ENCODE data around the gene NEK1. TPM values are rescaled to one million over a fixed set of nuclear protein-coding genes. Genes with fewer than 3 reads are reported as not detected.
"Not testable (repeated sequence)": the region's sequence is repeated elsewhere in the genome, so short reads cannot be mapped to it uniquely, and the experiment has no call there.

NEK1 gene
- total and polyA plus RNA-seq, 2 of the 4 experiments (the other 2 are of a cell fraction) = 3.3 to 3.9 TPM

DNA sequence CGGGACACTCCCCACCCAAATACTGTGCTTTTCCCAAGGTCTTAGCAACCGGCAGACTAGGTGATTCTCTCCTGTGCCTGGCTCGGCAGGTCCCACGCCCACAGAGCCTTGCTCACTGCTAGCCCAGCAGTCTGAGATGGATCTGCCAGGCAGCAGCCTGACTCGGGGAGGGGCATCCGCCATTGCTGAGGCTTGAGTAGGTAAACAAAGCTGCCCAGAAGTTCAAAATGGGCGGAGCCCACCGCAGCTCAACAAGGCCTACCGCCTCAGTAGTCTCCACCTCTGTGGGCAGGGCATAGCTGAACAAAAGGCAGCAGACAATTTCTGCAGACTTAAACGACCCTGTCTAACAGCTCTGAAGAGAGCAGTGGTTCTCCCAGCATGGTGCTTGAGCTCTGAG lies 163.4 kb downstream of the NEK1 start:
- WGBS, 2 experiments (ENCODE audit: extremely low coverage in 2 of 2, insufficient read length in 1 of 2) = 100% methylated on average over 1 of the region's 10 CpGs; no CpG with 5 or more reads in 1 of the 2 experiments
- H3K4me2 ChIP-seq (ENCODE audit: low read depth, low read length); H3K9me1 ChIP-seq (ENCODE audit: insufficient read depth, low read length); H4K91ac ChIP-seq (ENCODE audit: insufficient read depth, low read depth, low read length); H2BK20ac ChIP-seq (ENCODE audit: low read depth, low read length); H4K5ac ChIP-seq (ENCODE audit: low read depth, low read length); H2BK15ac ChIP-seq (ENCODE audit: low read depth, low read length); POLR2A ChIA-PET (ENCODE audit: unreplicated experiment); H3K27me3 ChIP-seq (ENCODE audit: control insufficient read depth, insufficient read depth, low read length); H4K8ac ChIP-seq (ENCODE audit: low read depth in 2 of 2, low read length in 2 of 2); BruUV-seq (replicated peaks); H3K23ac ChIP-seq (ENCODE audit: low read depth, low read length); H3K9ac ChIP-seq (ENCODE audit: low read depth, low read length); H2BK5ac ChIP-seq (ENCODE audit: low read depth, low read length, poor library complexity, severe bottlenecking); H2BK120ac ChIP-seq (ENCODE audit: low read depth, low read length); DNase-seq; in situ Hi-C loops (cut with MboI; ENCODE audit: low sequenced_read_pairs); H3K4me3 ChIP-seq (ENCODE audit: insufficient read depth, low read depth, low read length); H4K20me1 ChIP-seq (ENCODE audit: insufficient read depth, low read length); H3K27ac ChIP-seq (ENCODE audit: insufficient read depth, low read length); H3K9me3 ChIP-seq (ENCODE audit: control insufficient read depth, insufficient read depth, low read length); H3K14ac ChIP-seq (replicated peaks; ENCODE audit: low read depth, low read length); ATAC-seq (ENCODE audit: low read depth); H3K36me3 ChIP-seq (ENCODE audit: control insufficient read depth, insufficient read depth, low read length); intact Hi-C loops (cut with micrococcal nuclease); H3K79me1 ChIP-seq (ENCODE audit: low read depth in 1 of 2, low read length in 2 of 2); H2AK9ac ChIP-seq (replicated peaks; ENCODE audit: low read depth, low read length, poor library complexity); H3K56ac ChIP-seq (ENCODE audit: extremely low read depth, insufficient read depth, low read length); H2AFZ ChIP-seq (replicated peaks; ENCODE audit: low read length, poor library complexity); H2AK5ac ChIP-seq (ENCODE audit: low read depth, low read length); H3K18ac ChIP-seq (ENCODE audit: low read depth, low read length); H3K4me1 ChIP-seq (ENCODE audit: control insufficient read depth, insufficient read depth, low read length); dilution Hi-C loops (cut with HindIII; ENCODE audit: low sequenced_read_pairs, unreplicated experiment); H3K4ac ChIP-seq (ENCODE audit: low read depth, low read length); CTCF ChIA-PET: not testable (repeated sequence)

All from IMR-90 (cell line).